NCI-H146 treated with DMSO at 0.1 percent for 48 hours (cell line): ENCODE data around the gene RAB3IL1.
A peak's percentile ranks its signal among the peaks of the same experiment; 100 is the strongest.
"Not testable (repeated sequence)": the region's sequence is repeated elsewhere in the genome, so short reads cannot be mapped to it uniquely, and the experiment has no call there.

Experiments
- DNase-seq: peaks from one replicate; lab custom pipeline; 2025; ENCODE audit not compliant: unreplicated experiment; lab: John Stamatoyannopoulos, UW

Gene RAB3IL1

GRCh38 chr11:61887839-61888494, 29.4 kb downstream of the RAB3IL1 start:
- DNase-seq: no peak

- no peak for DNase-seq
Measured at GRCh38 chr11:61886643-61887042, 30.7 kb downstream of the RAB3IL1 start.

DNA sequence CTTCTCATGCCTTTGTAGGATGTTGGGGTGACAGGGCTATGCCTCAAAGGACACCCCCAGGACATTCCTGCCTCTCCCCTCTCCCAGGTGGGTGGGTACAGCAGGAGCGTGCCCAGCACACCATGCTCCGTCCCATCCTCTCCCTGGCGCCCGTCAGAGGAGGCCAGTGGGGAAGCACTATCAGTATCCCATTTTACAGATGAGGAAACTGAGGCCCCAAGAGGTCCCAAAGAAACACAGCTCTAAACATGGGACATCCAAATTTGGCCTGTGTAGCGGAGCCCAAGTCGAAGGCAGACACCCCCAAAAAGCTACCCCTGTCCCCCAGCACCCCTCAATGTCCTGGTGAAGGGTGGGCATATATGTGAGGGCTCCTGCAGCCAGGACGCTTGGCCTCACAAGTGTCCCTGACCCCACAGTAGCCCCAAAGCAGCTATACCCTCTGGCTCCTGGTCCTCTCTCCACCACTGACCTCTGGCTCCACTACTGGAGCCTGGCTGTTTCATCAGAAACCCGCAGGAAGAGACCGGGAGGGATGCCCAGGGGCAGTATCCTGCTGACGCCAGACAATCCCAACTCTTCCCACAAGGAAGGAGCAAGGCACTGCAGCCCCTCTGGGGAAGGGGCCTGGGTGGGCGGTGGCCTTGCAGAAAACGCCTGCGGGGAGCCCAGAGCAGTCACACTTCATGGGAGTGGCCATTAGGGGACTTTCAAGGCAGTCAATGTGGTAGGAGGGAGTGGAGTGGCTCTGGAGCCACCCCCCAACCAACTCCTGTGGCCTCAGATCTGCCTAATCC, 31.4 kb downstream of the RAB3IL1 start:
- no peak for DNase-seq

GRCh38 chr11:61885166-61885778, 32.1 kb downstream of the RAB3IL1 start:
- DNase-seq: no peak

- DNase-seq: no peak
Measured at GRCh38 chr11:61883947-61884346, 33.4 kb downstream of the RAB3IL1 start.

DNA sequence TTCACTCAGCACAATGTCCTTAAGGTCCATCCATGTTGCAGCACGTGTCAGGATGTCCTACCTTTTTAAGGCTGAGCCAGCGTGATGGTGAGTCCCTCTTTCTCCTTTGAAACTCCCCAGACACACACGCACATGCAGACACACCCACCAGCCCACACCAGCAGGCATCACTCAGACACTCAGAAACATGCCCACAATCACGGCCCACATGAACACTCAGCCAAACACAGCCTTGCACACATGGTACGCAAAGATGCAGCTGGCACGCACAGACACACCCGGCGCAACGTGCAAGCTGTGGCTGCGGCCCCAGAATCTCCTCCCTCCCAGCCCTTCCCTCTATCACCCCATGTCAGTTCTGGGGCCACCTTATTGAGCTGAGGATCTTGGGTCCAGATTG, 34.0 kb downstream of the RAB3IL1 start:
- no peak for DNase-seq

DNA sequence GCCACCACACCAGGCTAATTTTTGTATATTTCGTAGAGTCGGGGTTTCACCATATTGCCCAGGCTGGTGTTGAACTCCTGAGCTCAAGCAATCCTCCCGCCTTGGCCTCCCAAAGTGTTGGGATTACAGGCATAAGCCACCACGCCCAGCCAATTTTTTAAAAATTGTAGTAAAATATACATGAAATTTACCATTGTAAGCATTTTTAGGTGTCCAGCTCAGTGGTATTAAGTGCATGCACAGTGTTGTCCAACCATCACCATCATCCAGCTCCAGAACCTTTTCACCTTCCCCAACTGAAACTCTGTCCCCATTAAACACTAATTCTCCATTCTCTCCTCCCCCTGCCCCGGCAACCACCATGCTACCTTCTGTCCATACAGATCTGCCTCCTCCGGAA, 34.5 kb downstream of the RAB3IL1 start:
- DNase-seq: no peak

- not testable (repeated sequence) for DNase-seq
Measured at GRCh38 chr11:61882267-61882666, 35.1 kb downstream of the RAB3IL1 start.

GRCh38 chr11:61881397-61881796, 36.0 kb downstream of the RAB3IL1 start:
- no peak for DNase-seq

- DNase-seq: no peak
Measured at GRCh38 chr11:61880454-61880853, 36.9 kb downstream of the RAB3IL1 start.

DNA sequence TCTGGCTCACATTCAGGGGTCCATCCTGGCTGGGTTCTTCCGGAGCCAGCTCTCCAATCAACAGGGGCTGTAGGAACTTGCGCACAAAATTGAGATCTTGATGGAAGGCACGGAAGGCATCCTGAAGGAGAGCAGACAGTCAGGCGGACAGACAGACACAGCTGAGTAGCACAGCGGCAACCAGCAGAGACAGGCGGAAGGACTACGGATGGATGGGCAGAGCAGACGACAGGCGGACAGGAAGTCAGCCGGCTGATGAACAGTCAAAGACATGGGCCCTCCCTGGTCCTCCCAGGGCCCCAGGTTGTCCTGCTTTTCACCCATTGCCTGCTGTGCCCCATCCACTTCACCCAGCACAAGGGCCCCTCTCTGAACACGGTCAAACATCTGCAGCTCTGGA, 37.3 kb downstream of the RAB3IL1 start:
- no peak for DNase-seq

- no peak for DNase-seq
Measured at GRCh38 chr11:61879152-61879551, 38.2 kb downstream of the RAB3IL1 start.

- no peak for DNase-seq
Measured at GRCh38 chr11:61875698-61876097, 41.7 kb downstream of the RAB3IL1 start.

DNA sequence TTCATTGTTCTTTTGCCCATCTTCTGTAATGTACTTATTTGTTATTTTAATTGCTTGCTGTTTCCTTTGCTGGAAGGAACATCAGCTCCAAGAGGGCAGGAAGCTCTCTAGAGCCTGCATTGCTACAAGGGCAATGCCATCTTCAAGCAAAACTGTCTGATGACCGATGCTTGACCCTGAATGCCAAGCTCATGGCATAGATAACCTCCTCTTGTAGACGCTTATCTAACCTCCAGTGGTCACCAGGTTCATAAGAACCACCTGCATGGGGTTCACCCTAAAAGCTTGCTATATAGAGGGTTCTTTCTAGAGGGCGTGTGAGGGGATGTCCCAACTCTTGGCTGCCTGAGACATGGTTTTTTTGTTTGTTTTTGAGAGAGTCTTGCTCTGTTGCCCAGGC, 42.5 kb downstream of the RAB3IL1 start:
- no peak for DNase-seq

DNA sequence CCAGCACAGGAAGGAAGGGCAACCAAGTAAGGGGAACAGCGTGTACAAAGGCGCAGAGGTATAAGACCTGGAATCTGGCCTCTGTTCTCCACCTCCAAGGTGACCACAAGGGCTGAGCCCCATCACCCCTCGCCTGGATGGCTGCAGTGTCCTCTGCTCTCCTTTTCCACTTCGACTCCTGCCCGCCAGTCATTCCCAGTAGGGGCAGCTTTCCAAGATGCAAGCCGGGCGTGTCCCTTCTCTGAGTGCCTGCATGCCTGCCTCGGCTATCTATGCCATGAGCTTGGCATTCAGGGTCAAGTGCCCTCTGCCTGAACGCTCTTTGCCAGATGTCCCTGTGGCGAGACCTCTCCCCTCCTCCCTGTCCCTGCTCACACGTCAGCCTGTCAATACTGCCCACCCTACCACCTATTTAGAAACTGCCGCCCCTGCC, 43.0 kb downstream of the RAB3IL1 start:
- DNase-seq: no peak

GRCh38 chr11:61873588-61874376, 43.6 kb downstream of the RAB3IL1 start:
- DNase-seq: no peak

- DNase-seq: no peak
Measured at GRCh38 chr11:61872935-61873565, 44.3 kb downstream of the RAB3IL1 start.

GRCh38 chr11:61871158-61871597, 46.2 kb downstream of the RAB3IL1 start:
- DNase-seq: peak; percentile 60

DNA sequence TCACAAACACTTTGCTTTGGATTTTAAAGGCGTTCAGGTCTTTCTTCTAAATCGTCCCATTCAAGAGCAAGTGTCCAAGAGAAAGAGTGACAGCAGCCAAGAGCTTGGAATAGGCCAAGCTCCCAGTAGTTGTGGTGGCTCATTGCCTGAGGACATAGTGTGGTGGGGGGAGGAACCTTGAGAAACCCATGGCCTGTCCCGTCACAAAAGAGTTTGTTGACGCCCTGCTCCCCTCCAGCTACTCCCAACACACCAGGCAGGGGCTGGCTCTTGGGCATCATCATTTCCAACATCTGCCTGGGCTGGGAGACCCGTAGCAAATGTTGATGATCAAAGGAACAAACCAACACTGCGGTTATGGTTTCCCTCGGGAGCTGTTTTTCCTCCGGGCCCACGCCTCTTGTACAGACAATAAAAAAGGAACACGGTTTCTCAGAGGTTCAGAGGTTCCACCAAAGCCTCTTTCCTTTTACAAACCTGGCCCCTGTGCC, 46.8 kb downstream of the RAB3IL1 start:
- DNase-seq: no peak

GRCh38 chr11:61869708-61870451, 47.5 kb downstream of the RAB3IL1 start:
- no peak for DNase-seq
